ENCODE data around the gene AFG1L.

GRCh38 chr6:108277295-108277694, 17.6 kb upstream of the AFG1L start:
- TF ChIP-seq TARDBP (IDR thresholded peaks at IDR 0.05) (no peak), SP1 (IDR thresholded peaks at IDR 0.05) (no peak), BHLHE40 (IDR thresholded peaks at IDR 0.05; ENCODE audit: borderline replicate concordance) (no peak), HDGF (IDR thresholded peaks at IDR 0.05; ENCODE audit: borderline replicate concordance) (no peak), CTBP1 (IDR thresholded peaks at IDR 0.05; ENCODE audit: borderline replicate concordance) (no peak), ARNT (IDR thresholded peaks at IDR 0.05) (no peak), ZNF384 (IDR thresholded peaks at IDR 0.05) (no peak), FOXA1 (IDR thresholded peaks at IDR 0.05) (no peak), LEF1 (IDR thresholded peaks at IDR 0.05; ENCODE audit: borderline replicate concordance) (no peak), SUZ12 (IDR thresholded peaks at IDR 0.05) (no peak), ELF4 (IDR thresholded peaks at IDR 0.05) (no peak), FOXM1 (IDR thresholded peaks at IDR 0.05; ENCODE audit: borderline replicate concordance) (no peak), L3MBTL2 (conservative IDR thresholded peaks at IDR 0.05) (no peak)

All from HEK293T (cell line).